Lower lobe of right lung (tissue), 2 donors: Measurements from ENCODE around the gene ANKS1B. TPM values are rescaled to one million over a fixed set of nuclear protein-coding genes. Genes with fewer than 3 reads are reported as not detected.

Experiments used
- ATAC-seq, 2 donors: fragments of 200-7000 bp; cut with Tn5 transposase; one replicate each; pipeline ENCODE4 v1.9.1; 2020 to 2022; ENCODE audit warnings: mild to moderate bottlenecking in 2 of 2, moderate library complexity in 2 of 2
- DNase-seq: peaks from one replicate; pipeline ENCODE4 v3.0.0-alpha.2; 2020
- H3K27ac ChIP-seq: fragments of 200-600 bp; one replicate; pipeline ENCODE4 v1.8.0; 2022
- H3K27me3 ChIP-seq: fragments of 200-600 bp; one replicate; pipeline ENCODE4 v1.8.0; 2022; ENCODE audit warnings: low read depth
- H3K36me3 ChIP-seq: fragments of 200-600 bp; one replicate; pipeline ENCODE4 v1.8.0; 2022; ENCODE audit warnings: mild to moderate bottlenecking
- H3K4me1 ChIP-seq: fragments of 200-600 bp; one replicate; pipeline ENCODE4 v1.8.0; 2022
- H3K4me3 ChIP-seq: fragments of 200-600 bp; one replicate; pipeline ENCODE4 v1.8.0; 2022; ENCODE audit warnings: mild to moderate bottlenecking
- H3K9me3 ChIP-seq: fragments of 200-600 bp; one replicate; pipeline ENCODE4 v1.8.0; 2022
- intact Hi-C: fragments of 100-400 bp; cut with DNase I; formaldehyde crosslinking; loops from one replicate; pipeline ENCODE4 v1.11.0; 2022
- total RNA-seq: library from RNA; stranded (reverse); fragmentation: NEBNext Ultra II Directional; extraction: Animal tissue kit (Norgen Biotek cat#: 25700); gene quantifications from one replicate; pipeline ENCODE4 v1.2.1, GENCODE V29; 2021
- TF ChIP-seq, protein P1 (sequence below): fragments of 200-600 bp; IDR thresholded peaks from one replicate; pipeline ENCODE4 v1.8.0; 2022; ENCODE audit warnings: antibody characterized with exemption, mild to moderate bottlenecking
- donor health status: DM: no; HTN: yes; CAD: no; lungs with severe emphysema.

Gene ANKS1B
- total RNA-seq, 1 donor from 2014 or later, result 4.0 TPM

DNA sequence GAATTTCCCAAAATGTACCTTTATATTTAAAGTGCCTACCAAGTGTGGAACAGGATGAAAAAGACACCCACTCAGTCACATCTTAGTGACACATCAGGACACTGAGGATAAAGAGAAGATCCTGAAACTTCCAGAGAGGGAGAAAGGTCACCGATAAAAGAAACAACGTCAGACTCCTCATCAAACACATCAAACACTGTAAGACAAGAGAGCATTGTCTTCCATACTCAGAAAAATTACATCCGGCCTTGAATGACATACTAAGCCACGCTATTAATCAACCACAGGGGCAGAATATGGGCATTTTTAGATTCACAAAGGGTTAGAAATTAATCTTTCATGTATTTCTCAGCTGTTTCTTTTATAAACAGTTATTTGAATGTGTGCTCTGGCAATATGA is 849.4 kb downstream of the ANKS1B start:
- Histone ChIP-seq H3K4me1 (no peaks in the 10 kb centered on the region), H3K27me3 (no peaks in the 10 kb centered on the region), H3K9me3 (no peaks in the 10 kb centered on the region), H3K4me3 (no peak overlapping the region), H3K27ac (no peak overlapping the region), H3K36me3 (no peaks in the 10 kb centered on the region)
- TF ChIP-seq, protein P1, sequence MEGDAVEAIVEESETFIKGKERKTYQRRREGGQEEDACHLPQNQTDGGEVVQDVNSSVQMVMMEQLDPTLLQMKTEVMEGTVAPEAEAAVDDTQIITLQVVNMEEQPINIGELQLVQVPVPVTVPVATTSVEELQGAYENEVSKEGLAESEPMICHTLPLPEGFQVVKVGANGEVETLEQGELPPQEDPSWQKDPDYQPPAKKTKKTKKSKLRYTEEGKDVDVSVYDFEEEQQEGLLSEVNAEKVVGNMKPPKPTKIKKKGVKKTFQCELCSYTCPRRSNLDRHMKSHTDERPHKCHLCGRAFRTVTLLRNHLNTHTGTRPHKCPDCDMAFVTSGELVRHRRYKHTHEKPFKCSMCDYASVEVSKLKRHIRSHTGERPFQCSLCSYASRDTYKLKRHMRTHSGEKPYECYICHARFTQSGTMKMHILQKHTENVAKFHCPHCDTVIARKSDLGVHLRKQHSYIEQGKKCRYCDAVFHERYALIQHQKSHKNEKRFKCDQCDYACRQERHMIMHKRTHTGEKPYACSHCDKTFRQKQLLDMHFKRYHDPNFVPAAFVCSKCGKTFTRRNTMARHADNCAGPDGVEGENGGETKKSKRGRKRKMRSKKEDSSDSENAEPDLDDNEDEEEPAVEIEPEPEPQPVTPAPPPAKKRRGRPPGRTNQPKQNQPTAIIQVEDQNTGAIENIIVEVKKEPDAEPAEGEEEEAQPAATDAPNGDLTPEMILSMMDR, result no peak
- DNase-seq, result no peak
- intact Hi-C loops, result no loop called here
- no peak for ATAC-seq

DNA sequence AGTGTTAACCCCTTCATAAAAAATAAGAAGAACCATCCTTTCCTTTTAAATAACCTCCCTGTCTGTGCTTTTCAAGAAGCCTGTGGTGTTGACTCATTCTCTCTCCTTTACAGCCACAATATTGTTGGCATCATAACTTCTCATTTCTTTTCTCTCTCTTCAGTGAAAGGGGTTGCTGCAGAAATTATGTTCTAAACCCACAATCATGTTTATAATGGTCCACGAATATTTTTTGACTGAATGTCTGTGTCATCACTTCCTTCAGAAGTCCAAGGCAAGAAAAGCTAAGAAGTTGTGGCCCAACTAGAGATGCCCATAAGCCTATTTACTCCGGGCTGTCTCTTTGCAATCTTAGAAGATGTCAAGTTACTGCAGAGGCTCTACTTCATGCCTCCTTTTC is 851.3 kb downstream of the ANKS1B start:
- DNase-seq, result no peak
- no peak overlapping the region for H3K27ac ChIP-seq
- TF ChIP-seq, protein P1, result no peak
- no peak overlapping the region for H3K4me3 ChIP-seq
- H3K36me3 ChIP-seq, result no peaks in the 10 kb centered on the region
- intact Hi-C loops, result no loop called here
- no peaks in the 10 kb centered on the region for H3K27me3 ChIP-seq
- ATAC-seq, result no peak
- H3K9me3 ChIP-seq, result no peaks in the 10 kb centered on the region
- no peaks in the 10 kb centered on the region for H3K4me1 ChIP-seq

DNA sequence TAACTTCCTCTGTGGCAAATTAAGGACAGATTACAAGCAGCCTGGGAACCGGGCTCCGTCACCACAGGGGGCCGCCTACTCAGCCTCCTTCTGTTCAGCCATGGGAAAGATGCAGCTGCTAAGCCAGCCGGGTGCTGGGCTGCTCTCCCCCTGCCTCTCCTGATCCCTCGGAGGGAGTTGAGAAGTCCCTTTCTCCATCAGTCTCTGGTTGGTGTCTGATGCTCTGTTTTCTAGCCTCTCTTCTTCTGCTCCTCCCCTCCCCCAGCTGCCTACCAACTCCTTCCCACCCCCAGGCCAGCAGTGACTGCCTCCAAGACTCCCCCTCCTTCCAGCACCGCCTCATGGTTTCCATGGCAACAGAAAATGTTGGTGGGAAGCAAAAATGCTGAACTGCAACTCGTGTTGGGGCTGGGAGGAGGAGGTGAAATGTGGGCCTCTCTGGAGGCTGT is 853.0 kb downstream of the ANKS1B start:
- Histone ChIP-seq H3K27ac (no peak overlapping the region), H3K4me3 (no peak overlapping the region), H3K4me1 (no peaks in the 10 kb centered on the region), H3K27me3 (no peaks in the 10 kb centered on the region), H3K36me3 (no peaks in the 10 kb centered on the region), H3K9me3 (no peaks in the 10 kb centered on the region)
- peak; percentile 40 to 63 for ATAC-seq
- TF ChIP-seq, protein P1, result no peak
- intact Hi-C loops, result no loop called here
- DNase-seq, result peak; percentile 46

DNA sequence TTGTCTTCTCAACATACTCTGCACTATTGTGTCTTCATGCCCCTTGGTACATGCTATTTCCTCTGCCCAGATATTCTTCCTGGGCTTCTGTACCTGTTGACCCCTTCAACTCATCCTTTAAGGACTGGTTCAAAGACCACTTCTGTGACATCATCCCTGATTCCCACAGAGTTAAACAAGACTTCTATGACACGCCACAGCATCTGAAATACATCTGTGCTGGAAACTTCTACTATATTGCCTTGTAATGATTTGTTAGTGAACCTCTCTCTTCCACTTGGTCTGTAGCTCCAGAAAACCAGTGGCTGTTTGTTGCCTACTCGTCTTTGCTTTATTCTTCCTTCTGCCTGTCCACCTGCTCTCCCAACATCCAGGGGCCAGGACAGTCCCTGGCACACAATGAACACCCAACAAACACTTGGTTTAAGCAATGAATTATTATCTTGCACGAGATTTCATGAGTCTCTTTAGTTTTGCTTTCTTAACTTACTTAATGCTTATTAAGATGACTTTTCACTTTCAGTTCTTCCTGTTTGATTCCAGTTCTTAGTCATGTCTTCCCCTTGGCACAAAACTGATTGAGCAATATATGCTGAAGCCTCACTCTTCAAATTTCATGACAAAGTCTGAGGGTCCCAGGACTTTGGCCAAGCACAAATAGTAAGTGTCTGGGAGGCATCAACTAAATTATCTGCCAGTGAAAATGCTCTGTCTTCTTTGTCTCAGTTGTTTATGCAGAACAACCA is 853.8 kb downstream of the ANKS1B start:
- ATAC-seq (peak in 1 of 2 donors; percentile 36), DNase-seq (no peak)
- no peaks in the 10 kb centered on the region for H3K36me3 ChIP-seq
- intact Hi-C loops, result no loop called here
- TF ChIP-seq, protein P1, result no peak
- no peaks in the 10 kb centered on the region for H3K27me3 ChIP-seq
- peak overlapping the region; percentile 22 for H3K4me3 ChIP-seq
- H3K9me3 ChIP-seq, result no peaks in the 10 kb centered on the region
- H3K4me1 ChIP-seq, result no peaks in the 10 kb centered on the region
- no peak overlapping the region for H3K27ac ChIP-seq

DNA sequence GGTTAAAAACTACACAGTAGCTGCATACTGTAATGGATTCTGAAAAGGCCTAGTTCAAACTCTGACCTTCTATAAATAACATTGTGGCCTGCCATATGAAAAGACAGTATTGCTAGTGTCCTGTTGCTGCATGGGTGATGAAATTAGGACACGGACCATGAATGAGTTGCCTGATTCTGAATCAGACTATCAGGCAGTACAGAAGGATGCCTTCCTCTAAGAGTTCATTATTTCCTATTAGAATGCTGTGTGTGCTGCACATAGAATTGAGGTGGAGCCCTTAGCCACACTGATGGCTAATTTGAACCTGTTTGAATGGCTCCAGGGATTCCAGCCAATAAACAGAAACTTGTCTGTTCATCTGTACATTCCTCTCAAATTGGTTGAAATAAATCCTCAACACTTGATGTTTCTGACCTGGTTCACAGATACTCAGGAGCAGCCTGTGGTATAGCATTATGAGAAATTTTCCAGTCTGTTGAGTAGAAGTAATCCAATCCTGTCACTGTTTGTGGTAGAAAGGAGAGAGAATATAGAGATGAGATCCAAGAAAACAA is 856.4 kb downstream of the ANKS1B start:
- TF ChIP-seq, protein P1, result no peak
- intact Hi-C loops, result no loop called here
- H3K27ac ChIP-seq, result no peak overlapping the region
- no peaks in the 10 kb centered on the region for H3K9me3 ChIP-seq
- no peaks in the 10 kb centered on the region for H3K27me3 ChIP-seq
- H3K4me1 ChIP-seq, result no peaks in the 10 kb centered on the region
- H3K36me3 ChIP-seq, result no peaks in the 10 kb centered on the region
- DNase-seq (no peak), ATAC-seq (no peak)
- H3K4me3 ChIP-seq, result no peak overlapping the region
